Cardiac muscle cell (in vitro differentiated cells and primary cell): ENCODE results near the gene TOMM7. TPM values are rescaled to one million over a fixed set of nuclear protein-coding genes. Genes with fewer than 3 reads are reported as not detected.

Experiments used
- DNase-seq, 2 donors: peaks; one replicate each; pipeline versions ENCODE4 v3.0.0 to v3.0.0-alpha.2; 2010 to 2017; ENCODE audit warnings: low read depth in 1 of 2, low spot score in 1 of 2
- H3K27ac ChIP-seq: fragments of 200-600 bp; sonication (generic); 2 replicates; pipeline ENCODE4 v1.5.1; 2016
- H3K27me3 ChIP-seq: fragments of 200-600 bp; sonication (generic); 2 replicates; pipeline ENCODE4 v1.6.0; 2016; ENCODE audit warnings: control low read depth
- H3K36me3 ChIP-seq: fragments of 200-600 bp; sonication (generic); 2 replicates; pipeline ENCODE4 v1.5.1; 2016; ENCODE audit warnings: control low read depth
- H3K4me1 ChIP-seq: fragments of 200-600 bp; sonication (generic); 2 replicates; pipeline ENCODE4 v1.8.1; 2017; ENCODE audit warnings: low read depth, mild to moderate bottlenecking, mixed run types
- H3K4me3 ChIP-seq: fragments of 200-600 bp; sonication (generic); 2 replicates; pipeline ENCODE4 v1.5.1; 2016; ENCODE audit warnings: mild to moderate bottlenecking
- H3K9me3 ChIP-seq: fragments of 200-600 bp; sonication (generic); 2 replicates; pipeline ENCODE4 v1.5.1; 2017; ENCODE audit warnings: low read depth, mild to moderate bottlenecking, control low read depth
- CTCF ChIP-seq: IDR thresholded peaks from 2 replicates; pipeline ENCODE4 v1.5.1; 2012; ENCODE audit warnings: low read depth, mild to moderate bottlenecking, low read length
- polyA plus RNA-seq: library from polyadenylated mRNA; unstranded; fragments of >200 nt; fragmentation: Nextera tagmentation; extraction: Ambion mirVana; gene quantifications from 2 replicates; pipeline ENCODE4 v1.2.1, GENCODE V29; 2016
- total RNA-seq: library from RNA; depleted of rRNA; stranded (reverse); fragments of >200 nt; gene quantifications from 2 replicates; pipeline ENCODE4 v1.2.3, GENCODE V29; 2016

TOMM7 gene
- total and polyA plus RNA-seq, 2 experiments from 2014 or later = 58.7 to 390 TPM

DNA sequence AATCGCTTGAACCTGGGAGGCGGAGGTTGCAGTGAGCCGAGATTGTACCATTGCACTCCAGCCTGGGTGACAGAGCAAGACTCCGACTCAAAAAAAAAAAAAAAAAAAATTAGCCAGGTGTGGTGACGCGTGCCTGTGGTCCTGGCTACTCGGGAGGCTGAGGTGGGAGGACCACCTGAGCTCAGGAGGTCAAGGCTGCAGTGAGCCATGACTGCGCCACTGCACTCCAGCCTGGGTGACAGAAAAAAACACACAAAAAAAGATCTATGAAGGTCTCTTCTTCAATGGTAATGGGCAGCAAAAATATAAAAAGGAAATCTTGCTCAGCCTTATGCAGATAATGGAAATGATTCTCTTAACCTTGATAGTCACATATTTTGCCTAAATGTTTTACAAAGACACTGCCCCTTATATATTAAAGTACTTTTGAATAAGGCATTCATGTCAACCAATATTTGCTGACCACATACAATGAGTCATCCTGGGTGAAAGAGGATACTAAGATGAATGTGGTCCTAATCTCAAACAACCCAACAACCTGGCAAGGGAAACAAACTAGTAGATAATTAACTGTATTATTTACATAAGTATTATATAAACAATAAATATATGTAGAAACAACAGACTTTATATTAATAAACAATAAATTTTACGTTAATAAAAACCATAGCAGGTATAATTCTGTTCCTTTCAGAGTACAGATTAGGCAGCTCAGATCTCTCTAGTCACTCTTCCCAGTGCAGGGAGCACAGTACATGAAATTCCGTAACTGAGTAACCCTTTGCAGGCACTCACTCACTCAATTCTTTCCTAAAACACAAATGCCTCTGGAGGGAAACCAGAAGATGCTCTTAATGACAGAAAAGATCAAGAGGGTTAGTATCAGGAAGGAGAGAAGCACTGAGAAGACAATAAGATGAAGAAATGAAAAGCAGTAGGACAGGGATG, 8.1 kb downstream of the TOMM7 start:
- Histone ChIP-seq H3K9me3 (no peaks in the 10 kb centered on the region), H3K36me3 (peaks cover 25% of the 10 kb centered on the region), H3K4me1 (no peaks in the 10 kb centered on the region), H3K4me3 (no peak overlapping the region), H3K27ac (no peak overlapping the region), H3K27me3 (no peaks in the 10 kb centered on the region)
- peak in 1 of 2 donors; percentile 55 for DNase-seq
- TF ChIP-seq CTCF = no peak

DNA sequence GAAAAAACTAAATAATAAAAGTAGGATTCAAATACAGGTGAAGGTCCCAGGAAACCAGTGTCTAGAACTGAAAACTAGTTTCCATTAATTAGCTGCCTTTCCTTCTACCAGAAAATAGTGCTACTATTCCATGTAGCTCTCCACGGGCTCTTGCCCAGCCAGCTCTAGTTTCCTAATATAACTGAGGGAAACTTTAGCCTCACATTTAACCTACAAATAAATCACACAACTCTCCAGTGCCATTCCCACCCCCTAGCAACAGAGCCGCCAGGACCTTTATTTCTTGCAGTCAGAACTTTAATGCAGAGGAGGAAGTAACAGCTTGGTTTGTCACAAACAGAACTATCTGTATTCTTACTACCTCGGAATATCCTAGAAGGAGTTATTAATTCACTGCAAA, 10.3 kb downstream of the TOMM7 start:
- no peaks in the 10 kb centered on the region for H3K9me3 ChIP-seq
- H3K27ac ChIP-seq = peak overlapping the region; percentile 66

DNA sequence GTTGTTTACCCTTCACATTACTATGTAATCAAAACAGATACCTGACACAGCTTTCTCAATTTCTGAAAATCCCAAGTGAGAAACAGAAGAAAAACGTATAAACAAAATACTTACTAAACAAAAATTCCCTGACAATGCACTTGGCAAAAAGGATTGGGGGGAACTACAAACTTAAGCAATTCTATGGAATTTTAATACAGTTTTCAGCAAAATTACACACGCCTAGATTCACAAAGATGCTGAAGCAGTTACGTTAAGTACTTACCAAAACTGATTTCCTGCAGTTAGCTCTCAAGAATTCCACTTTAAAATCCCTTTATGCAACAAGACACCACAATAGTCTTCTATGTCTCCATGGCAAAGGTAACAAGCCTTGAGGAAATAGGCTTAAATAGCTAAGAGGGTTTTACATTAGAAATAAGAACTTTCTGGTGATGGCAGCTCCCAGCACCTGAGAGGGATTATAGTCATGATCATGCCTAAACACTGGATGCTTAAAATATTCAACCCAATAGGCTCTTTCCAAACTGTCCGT, 10.8 kb downstream of the TOMM7 start:
- Histone ChIP-seq H3K4me3 (no peak overlapping the region), H3K36me3 (peaks cover 15% of the 10 kb centered on the region), H3K4me1 (no peaks in the 10 kb centered on the region), H3K27ac (peak overlapping the region; percentile 66), H3K9me3 (no peaks in the 10 kb centered on the region), H3K27me3 (no peaks in the 10 kb centered on the region)
- DNase-seq = no peak
- no peak for TF ChIP-seq CTCF

More for the DNA sequence above, 10.3 kb downstream of the TOMM7 start:
- no peak for TF ChIP-seq CTCF
- no peak overlapping the region for H3K4me3 ChIP-seq
- no peaks in the 10 kb centered on the region for H3K4me1 ChIP-seq
- no peak for DNase-seq
- H3K27me3 ChIP-seq = no peaks in the 10 kb centered on the region
- H3K36me3 ChIP-seq = peaks cover 21% of the 10 kb centered on the region

DNA sequence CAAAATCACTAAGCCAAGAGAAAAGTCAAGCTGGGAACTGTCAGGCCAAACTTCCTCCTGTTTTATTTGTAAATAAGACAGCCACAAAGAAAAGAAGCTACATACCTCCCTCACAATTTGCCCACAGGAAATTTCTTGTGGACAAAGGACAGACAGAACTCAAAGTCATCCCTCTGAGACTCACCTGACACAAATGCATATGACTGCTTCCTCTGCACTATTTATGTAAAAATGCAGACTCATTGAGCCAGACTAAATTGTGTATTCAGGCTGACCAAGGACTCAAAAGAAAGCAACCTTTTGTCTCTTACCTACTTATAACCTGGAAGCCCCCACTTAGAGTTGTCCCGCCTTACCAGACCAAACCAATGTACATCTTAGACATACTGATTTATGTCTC, 11.8 kb downstream of the TOMM7 start:
- Histone ChIP-seq H3K36me3 (peaks cover 9% of the 10 kb centered on the region), H3K4me1 (peaks cover 4% of the 10 kb centered on the region), H3K9me3 (no peaks in the 10 kb centered on the region), H3K27ac (peak overlapping the region; percentile 10), H3K27me3 (no peaks in the 10 kb centered on the region), H3K4me3 (no peak overlapping the region)
- no peak for DNase-seq
- TF ChIP-seq CTCF = no peak

DNA sequence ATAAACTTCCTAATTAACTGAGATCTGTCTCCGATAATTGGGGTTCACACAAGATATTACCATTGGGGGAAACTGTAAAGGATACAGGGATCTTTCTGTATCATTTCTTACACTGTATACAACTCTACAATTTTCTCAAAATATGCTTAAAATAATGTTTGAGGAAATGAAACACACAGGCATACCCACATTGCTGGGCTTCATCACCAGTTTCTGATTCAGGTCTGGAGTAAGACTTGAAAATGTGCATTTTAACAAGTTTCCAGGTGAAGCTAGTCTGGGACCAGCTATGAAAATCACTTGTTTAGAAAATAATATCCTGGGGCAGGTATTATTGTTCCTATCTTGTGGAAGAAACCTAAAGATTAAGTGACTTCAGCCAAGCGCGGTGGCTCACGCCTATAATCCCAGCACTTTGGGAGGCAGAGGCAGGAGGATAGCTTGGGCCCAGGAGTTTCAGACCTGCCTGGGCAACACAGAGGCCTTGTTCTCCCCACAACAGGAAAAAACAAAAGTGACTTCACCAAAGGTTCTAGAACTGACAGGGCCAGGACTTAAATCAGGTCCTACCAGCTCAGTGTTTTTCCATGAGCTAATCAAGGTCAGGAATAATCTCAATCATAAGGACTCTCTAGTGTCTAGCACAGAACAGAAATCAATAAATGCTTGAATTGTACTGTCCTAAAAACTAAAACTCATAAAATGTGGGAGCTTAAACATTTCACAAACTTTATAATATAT, 12.6 kb downstream of the TOMM7 start:
- H3K4me3 ChIP-seq = no peak overlapping the region
- no peak for TF ChIP-seq CTCF
- no peaks in the 10 kb centered on the region for H3K9me3 ChIP-seq
- peaks cover 9% of the 10 kb centered on the region for H3K36me3 ChIP-seq
- peaks cover 4% of the 10 kb centered on the region for H3K4me1 ChIP-seq
- H3K27ac ChIP-seq = peak overlapping the region; percentile 10
- DNase-seq = no peak
- H3K27me3 ChIP-seq = no peaks in the 10 kb centered on the region
